ENCODE data around the gene EOLA2.
"Not testable (repeated sequence)": the region's sequence is repeated elsewhere in the genome, so short reads cannot be mapped to it uniquely, and the experiment has no call there.

Gene EOLA2

DNA sequence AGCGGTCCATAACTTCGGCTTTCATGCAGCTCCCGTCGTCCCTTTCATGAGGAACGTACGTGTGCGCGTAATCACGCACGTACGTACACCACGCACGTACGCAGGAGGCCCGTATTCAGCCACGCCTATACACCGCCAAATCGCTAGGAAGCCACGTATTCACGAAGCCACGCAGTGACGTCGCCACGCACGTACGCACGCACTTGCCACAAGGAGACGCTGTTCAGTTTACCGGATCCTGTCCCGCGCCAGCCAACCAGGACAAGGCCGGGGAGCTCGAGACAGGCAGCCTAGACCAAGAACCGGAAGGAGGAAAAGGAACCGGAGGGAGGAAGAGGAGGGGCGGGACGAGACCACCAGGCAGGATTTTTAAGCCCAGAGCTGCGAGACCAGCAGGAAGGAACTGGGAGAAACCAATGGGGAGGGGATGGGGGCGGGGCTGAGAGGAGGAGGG lies at the start of gene EOLA2:
TSS of gene EOLA2 (minus strand) at position 65 of the 454 bp plus-strand sequence. CDS start 4,617 bp downstream, outside the sequence.
- peak; percentile 98 for DNase-seq (ENCODE audit: low read depth)

DNA sequence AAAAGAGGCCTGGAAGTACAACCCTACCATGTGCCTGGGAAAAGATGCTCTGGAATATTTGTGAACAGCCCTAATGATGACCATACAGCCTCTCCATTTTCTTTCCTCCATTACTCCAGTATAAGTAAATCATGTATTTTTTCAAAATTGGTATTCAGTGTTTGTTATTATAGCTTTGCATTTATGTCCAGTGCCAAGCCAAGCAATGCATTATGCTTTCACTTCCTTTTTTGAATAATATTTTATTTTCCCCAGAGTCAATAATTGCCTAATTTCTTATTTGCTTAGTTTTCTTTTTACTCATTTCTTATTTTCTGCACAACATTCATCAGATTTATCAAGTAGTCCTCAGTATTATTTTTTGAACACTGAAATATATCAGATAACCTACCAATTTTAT lies 49.3 kb upstream of the EOLA2 start:
- DNase-seq (ENCODE audit: low read depth) = no peak

DNA sequence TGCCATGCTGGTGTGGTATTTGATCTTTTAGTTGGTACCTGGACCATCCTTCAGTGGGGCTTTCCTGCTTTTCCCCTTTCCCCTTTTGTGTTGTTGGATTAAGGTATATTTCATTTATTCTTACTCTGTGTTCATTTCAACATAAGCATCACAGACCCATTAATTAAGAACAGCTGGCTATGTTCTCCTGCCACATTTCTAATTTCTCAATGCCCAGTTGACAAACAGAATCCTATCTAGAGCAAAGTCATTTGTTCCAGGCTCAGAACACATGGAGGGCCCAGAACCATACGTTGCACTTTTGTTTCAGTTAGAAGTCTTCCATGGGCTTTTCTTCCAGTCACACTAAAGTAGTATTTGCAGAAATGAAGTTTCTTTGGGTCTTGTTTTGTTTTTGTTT lies 46.1 kb upstream of the EOLA2 start:
- DNase-seq (ENCODE audit: low read depth) = no peak

DNA sequence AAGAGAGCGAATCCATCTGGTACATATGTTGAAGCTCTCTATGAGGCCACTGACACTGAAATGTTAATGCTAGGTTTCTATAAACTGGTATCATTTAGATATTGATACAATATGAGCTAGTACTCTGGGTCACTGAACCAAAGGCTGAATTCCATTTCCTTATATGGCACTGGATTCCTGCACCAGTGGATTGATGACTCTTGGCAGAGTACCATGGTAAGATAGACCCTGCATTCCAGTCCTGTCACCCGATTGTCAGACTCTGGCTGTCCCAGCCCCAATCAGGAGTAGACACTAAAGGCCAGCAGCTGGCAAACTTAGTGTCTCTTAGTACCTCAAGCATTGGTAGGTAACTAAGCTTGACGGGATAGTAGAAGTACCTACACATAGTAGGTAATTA lies 44.0 kb upstream of the EOLA2 start:
- DNase-seq (ENCODE audit: low read depth) = no peak

DNA sequence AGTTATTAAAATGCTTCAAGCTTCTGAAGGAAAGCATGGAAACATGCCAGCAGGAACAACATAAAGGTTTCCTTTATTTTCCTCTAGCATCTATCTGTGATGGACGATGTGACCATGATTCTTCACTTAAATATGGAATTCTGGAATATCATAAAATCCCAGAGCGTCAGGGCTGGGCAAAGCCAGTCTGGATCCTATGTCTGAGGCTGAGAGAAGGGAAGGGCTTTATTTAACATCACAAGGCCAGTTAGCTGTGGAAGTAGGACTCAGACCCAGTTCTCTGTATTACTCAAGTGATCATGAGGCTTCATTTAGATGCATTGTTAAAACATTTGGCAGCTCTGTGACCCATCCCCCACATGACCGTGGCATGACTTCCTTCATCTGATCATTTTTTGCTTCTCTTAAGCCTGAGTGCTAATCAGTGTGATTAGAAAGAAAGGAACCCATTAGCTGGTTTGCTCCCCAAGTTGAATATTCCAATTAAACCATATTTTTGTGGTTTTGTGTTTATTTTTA lies 40.9 kb upstream of the EOLA2 start:
- DNase-seq (ENCODE audit: low read depth) = no peak

DNA sequence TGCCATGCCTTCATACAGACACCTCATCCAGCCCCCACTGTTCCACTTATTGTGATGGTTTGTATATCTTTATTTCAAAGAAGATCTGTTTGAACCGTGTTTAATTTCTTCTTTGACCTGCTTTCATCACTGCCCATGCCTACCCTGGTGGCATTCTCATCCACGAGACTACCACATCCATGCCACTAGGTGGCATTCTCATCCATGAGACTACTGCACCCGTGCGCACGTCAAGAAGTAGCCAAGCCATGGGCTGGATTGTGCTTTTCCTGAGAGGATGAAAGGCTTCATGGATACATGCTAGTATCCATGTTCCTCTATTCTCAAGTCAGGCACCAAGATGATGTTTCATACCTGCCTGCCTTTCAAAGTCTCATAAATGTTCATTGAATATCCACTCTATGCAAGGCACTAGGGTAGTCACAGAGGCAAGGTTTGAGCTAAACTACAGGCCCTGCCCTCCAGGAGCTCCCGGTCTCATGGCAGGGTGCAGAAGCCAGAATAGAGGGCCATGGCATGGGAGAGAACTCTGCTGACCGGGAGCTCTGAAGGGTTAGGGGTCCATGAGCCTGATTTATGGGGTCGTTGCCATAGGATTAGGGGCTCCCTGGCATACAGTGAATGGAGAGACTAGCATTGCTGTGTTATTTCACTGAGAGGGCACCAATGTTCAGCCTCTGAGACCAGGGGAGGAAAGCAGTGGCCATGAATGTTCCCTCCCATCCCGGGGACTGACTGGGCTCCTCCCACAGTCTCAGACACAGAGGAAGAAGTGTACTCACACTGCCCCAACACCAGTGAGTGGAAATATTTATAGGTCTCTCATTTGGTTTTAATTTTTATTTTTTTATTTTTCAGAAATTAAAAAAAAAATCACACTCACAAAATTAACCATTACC lies 24.8 kb upstream of the EOLA2 start:
- peak; percentile 47 for DNase-seq (ENCODE audit: low read depth)

DNA sequence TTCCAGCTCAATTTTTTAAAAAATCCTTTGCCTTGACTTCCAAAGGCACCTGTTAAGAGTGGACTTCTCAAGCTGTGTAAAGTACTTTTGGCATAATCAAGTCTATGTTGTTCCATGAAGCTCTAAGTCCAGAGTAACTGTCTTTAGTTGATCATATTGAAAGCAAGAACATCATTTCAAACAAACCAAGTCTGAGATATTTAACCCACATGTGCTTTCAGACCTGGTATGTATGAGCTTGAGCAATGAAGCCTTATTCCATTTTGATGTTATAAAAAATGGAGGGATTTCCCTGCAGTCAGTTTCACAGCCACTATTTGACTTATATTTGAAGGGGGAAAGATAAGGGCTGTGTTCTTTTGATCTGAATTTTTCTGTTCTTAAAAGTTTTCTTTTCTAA lies 23.7 kb upstream of the EOLA2 start:
- no peak for DNase-seq (ENCODE audit: low read depth)

DNA sequence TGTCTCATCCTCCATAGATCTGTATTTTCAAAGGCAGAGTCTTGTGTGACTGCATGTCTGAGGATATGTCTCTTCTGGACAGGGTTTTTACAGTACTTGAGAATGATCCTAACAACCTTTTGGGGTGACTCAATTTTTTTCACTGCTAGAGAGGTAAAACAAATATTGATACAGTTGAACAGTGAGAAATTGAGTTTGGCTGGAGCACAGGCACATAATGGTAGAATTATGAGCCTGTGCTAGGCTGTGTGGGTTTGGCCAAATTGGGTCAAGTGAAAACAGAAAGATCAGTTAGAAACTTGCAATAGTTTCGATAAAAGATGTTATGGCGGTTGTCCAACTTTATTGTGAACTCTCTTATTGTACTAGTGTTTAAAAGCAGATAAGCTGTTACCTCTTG lies 23.3 kb upstream of the EOLA2 start:
- no peak for DNase-seq (ENCODE audit: low read depth)

DNA sequence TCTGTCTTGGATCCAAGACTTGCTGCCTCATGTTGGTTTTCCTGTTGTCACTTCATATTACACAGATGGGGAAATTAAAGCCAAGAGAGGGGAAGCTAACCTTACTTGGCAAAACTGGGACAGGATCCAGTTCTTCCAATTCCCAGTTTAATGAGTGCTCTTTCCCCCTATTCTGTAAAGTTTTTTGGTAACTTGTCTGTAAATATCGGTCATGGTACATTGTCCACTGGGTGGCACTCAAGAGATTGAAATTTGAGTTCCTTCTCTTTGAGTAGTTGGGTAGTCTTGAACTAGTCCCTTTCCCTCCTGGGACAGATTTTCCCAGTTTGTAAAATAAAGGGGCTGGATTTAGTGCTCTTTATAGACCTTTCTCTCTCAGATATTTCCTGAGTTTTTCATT lies 12.4 kb upstream of the EOLA2 start:
- DNase-seq (ENCODE audit: low read depth) = peak; percentile 43

DNA sequence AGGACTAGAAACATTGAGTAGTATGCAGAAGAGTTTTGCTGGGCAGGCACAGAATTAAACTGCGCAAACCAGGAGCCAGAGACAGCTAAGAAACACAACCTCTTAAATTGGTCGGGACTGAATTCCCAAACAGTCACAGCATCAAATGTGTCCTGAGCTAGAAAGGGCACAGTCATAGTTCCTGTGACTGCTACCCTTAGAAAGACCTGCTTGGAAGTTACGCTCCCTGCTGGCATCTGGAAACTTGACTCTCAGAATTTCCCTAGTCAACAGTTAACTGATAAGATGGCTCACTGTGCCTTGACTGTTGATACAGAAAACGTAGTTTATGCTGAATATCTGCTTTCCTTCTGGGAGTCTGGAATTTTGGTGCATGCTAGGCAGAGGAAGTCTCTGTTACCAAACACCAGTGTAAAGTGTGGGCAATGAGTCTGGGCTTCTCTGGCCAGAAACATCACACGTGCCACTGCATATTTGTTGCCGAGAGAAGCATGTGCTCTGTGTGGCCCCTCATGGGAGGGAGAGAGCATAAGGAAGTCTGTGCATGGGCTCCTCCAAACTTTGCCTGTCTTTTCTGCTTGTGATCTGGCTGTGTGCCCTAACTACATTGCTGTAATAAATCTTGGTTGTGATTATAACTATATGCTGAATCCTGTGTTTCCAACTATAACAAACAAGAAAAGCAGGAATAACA lies 11.6 kb upstream of the EOLA2 start:
- no peak for DNase-seq (ENCODE audit: low read depth)

DNA sequence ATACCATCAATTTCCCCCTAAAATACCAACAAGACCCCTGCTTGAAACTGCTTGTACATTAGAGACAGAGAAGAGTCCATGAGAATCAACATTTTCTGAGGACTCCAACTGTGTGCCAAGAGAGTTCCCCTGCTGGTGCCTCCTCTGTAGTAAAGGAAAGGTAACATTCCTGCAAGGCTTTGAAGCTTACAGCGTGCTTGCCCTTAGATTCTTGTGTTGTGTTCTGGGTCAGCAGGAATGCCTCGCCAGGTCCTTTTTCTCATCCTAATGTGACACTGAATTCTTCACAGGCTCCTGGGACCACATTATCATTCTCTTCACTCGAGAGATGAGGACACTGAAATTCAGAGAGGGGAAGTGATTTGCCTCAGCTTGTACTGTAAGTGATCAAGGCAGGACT lies 9.7 kb upstream of the EOLA2 start:
- DNase-seq (ENCODE audit: low read depth) = no peak

DNA sequence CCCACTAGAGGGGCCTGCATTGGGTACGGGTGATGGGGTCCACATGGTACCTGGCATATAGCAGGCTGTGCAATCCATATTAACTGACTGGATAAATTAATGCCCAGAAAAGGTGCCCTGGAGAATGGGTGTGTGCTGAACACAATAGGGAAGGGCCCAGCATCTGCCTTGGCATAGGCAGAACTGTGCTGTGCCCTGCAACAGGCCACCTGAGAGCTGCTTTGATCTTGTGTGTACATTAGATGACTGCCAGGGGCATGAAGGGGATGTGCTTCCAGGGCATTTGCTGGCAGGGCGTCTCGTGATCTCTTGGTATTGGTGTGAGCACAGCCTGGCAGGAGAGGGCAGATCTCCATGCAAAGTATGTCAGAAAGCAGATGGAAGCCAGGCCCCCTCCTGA lies 8.6 kb upstream of the EOLA2 start:
- not testable (repeated sequence) for DNase-seq (ENCODE audit: low read depth)

DNA sequence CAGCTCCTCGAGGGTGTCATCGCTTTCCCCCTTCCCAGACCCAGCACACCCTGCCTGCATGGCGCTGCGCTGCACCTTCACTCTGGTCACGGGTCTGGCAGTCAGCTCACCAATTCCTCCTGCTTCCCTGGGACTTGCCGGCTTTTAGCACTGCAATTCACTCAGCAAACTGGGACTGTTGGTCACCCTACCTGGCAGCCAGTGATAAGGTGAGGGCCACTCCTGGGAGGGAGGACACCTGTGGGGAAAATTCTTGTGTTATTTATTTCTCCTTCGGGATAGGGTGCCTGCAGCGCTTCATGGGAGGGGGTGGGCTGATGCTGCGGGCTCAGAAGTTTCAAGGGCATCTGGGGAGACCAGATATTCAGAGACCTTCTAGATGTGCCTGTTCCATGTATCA lies 7.5 kb upstream of the EOLA2 start:
- not testable (repeated sequence) for DNase-seq (ENCODE audit: low read depth)

DNA sequence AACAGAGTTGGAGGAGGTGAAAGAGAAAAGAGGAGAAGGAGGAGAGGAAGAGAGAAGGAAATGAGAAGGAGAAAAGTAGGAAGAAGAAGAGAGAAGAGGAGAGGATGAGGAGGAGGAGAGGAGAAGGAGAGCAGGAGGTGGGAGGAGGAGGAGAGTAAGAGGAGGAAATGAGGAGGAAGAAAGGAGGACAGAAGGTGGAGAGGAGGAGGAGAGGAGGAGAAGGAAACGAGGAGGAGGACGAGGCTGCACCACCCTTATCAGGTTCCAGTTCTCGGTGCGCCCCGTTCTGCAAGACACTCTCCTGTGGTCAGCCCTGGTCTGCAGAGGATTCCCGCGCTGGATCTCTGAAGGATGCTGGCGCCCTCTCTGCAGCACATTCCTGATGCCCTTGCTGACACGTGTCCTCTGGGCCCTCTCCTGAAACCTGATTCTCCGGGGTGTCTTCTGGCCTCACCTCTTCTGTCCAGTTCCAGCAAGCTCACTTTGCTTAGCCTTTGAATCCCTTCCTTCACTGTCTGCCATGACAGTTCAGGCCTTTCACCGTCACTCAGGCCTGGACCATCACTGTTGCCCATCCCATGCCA lies 6.9 kb upstream of the EOLA2 start:
- not testable (repeated sequence) for DNase-seq (ENCODE audit: low read depth)

DNA sequence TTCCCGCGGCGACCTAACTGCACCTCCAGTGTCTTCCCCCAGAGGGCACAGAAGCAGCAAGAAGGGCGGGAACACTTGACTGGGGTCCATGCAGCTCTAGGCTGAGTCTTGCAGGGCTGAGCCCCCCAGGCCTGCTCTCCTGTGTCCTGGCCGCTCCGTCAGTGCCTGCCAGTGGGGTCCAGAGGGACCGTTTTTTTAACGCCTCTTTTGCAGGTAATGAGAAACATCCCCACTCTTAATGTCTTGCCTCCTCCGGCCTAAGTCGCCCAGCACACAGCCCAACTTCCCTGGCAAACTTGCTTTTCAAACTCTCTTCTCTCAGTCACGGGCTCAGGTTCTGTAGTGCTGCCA lies 2.4 kb upstream of the EOLA2 start:
- DNase-seq (ENCODE audit: low read depth) = not testable (repeated sequence)

DNA sequence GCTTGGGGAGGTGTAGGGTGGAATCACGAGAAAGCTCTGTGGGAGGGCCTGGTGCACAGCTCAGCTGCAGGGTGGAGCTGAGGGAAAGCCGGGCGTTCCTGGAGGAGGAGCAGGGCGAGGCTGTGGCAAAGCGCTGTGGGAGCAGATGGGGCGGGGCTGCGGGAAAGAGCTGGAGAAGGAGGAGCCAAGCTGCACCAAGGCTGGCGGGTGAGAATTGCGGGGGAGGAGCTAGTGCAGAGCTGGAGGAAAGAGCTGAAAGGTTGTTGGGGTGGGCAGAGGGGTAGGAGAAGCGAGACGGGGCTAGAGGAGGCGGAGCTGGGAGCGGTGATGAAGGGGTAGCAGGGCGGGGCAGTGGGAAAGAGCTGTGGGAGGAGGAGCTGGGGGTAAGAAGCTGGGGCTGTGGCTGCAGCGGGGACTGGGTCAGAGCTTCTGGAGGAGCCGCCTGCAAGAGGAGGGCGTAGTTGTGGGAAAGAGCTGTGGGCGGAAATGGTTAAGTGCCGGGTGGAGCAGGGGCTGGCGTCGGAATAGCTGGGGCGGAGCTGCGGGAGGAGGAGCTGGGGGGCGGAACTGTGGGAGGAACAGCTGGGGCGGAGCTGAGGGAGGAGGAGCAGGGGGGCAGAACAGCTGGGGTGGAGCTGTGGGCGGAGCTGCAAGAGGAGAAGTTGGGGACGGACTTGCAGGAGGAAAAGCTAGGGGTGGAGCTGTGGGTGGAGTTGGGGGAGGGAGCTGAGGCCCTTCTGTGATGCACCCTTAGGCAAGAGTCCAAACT lies 1.8 kb upstream of the EOLA2 start:
- peak; percentile 97 for DNase-seq (ENCODE audit: low read depth)

DNA sequence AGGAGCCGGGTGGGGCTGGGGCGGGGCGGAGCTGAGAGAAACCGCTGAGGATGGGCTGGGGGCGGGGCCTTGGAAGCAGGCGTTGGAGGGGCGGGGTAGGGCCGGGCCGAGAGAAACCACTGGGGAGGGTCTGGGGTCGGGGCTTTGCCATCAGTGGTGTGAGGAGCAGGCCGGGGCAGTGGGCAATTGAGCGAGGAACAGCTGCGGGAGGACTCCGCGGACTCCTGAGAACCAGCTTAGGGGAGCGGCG lies 1.3 kb upstream of the EOLA2 start:
- DNase-seq (ENCODE audit: low read depth) = no peak

DNA sequence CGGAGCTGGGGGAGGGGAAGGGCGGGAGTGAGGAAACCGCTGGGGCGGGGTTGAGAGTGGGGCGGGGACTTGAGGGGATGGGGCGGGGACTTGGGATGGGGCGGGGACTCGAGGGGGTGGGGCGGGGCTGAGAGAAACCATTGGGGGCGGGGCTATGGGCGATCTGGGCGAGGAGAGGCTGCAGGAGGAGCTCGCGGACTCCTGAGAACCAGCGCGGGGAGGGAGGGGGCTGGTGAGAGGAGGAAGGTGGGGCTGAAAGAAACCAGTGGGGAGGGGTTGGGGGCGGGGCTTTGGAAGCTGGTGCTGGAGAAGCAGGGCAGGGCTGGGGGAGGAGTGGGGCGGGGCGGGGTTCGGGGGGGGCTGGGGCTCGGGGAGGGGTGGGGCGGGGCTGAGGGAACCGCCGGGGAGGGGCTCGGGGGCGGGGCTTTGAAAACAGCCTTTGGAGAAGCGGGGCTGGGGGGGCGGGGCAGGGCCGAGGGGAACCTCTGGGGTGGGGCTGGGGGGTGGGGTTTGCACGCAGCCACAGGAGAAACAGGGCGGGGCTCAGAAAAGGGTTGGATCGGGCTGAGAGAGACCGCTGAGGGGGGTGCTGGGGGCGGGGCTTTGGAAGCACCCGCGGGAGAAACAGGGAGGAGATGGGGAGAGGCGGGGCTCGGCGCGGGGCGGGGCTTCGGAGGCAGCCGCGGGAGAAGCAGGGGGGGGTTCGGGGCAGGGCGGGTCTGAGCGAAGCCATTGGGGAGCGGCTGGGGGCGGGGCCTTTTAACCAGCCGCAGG lies 777 bp upstream of the EOLA2 start:
- peak; percentile 86 for DNase-seq (ENCODE audit: low read depth)

DNA sequence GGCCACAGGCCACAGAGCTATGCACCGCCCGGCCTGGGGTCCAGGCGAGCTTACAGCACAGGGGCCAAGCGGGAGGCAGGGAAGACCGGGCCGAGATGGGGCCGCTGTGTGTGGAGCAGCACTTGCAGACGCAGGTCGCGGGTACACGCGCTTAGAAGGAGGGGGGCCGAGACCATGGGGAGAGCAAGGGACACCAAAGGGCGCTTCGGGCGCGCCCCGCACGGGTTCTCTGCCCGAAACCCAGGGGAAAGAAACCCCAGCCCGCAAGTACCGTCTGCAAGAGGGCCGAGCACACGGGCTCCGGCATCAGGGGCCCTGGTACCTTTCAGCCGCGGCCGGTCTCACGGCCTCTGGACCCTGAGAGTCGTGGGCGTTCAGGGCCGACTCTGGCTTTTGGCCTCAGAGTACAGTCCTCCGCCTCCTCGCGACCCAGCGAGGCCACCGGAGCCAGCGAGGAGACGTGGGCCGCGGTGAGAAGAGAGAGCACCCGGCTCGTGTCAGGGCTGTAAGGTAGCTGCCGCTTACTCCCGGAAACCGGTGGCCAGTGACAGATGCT lies 342 bp downstream of the EOLA2 start:
- DNase-seq (ENCODE audit: low read depth) = no peak

DNA sequence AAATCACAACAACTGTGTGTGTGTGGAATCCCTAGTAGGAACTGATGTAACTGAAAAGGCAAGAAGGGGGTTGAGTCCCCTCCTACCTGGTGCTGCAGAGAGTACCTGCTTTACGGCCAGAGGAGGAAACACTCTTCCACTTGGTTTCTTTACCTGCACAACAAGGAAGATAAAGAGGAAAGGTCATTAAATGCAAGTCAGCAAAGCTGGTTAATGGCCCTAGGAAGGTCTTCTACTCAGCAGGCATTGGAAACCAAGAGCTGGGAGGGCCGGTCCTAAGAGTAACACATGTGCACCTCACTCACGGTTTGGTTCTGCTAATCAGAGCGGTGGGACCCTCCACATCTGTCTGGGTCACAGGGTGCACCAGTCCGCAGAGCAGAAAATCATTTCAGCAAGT lies 963 bp downstream of the EOLA2 start:
- DNase-seq (ENCODE audit: low read depth) = not testable (repeated sequence)

DNA sequence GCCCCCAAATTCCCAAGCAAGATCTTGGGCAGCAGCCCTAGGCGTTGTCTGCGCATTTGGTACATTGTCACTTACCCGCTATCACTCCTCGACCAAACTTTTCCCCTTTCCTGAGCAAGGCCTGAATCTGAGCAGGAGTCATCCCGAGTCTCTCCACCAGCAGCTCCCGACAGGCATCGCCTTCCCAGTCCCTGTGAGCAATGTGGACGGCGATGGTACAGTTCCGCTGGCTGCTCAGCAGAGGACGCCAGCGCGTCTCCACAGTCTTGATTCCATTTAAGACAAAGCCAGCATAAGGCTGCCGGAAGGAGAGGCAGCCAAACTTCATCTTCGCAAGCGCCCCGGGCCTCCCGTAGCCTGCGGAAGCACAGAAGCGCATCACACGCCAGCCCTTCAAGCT lies 4.7 kb downstream of the EOLA2 start:
- DNase-seq (ENCODE audit: low read depth) = not testable (repeated sequence)

All from amniotic epithelial cell (primary cell).